HEK293 (cell line): ENCODE measurements around the gene MDFI.

ENCODE experiments used
- CTCF ChIA-PET: fragments of 350-600 bp; formaldehyde crosslinking; extraction: SDS; loops from one replicate; lab custom pipeline; 2021; ENCODE audit warnings: antibody characterized with exemption; lab: Yijun Ruan, JAX
- POLR2A ChIA-PET: fragments of 300-600 bp; formaldehyde crosslinking; extraction: SDS; loops from one replicate; lab custom pipeline; 2020; ENCODE audit warnings: antibody characterized with exemption, inconsistent platforms; lab: Yijun Ruan, JAX
- H3K27ac ChIP-seq: fragments of 200-500 bp; sonication (Bioruptor generic); 2 replicates; pipeline ENCODE4 v1.5.1; 2014; ENCODE audit warnings: low read depth, low read length, control low read depth, inconsistent platforms; ENCODE audit errors: extremely low read depth
- H3K36me3 ChIP-seq, 2 experiments: fragments of 200-500 bp in 1 of 2; sonication (Bioruptor generic) in 1 of 2; 1 replicate in 1 of 2; 2 replicates in 1 of 2; pipeline ENCODE4 v1.5.1; 2014 to 2017; ENCODE audit warnings: inconsistent platforms in 2 of 2, low read length in 2 of 2; ENCODE audit not compliant: control insufficient read depth in 2 of 2, insufficient read depth in 1 of 2
- H3K4me1 ChIP-seq: fragments of 200-500 bp; sonication (Bioruptor generic); 2 replicates; pipeline ENCODE4 v1.5.1; 2014; ENCODE audit warnings: mild to moderate bottlenecking, low read length, inconsistent platforms; ENCODE audit not compliant: control insufficient read depth, insufficient read depth
- H3K4me3 ChIP-seq: 2 replicates; pipeline ENCODE4 v1.5.1; 2011; ENCODE audit warnings: low read depth, mild to moderate bottlenecking, control low read depth, low read length, moderate library complexity
- H3K9me3 ChIP-seq: fragments of 200-500 bp; sonication (Bioruptor generic); 2 replicates; pipeline ENCODE4 v1.5.1; 2014; ENCODE audit warnings: low read depth, low read length, inconsistent platforms; ENCODE audit not compliant: control insufficient read depth, insufficient read depth
- BCL11B ChIP-seq: fragments of 450-650 bp; formaldehyde crosslinking; IDR thresholded peaks from 2 replicates; pipeline ENCODE4 v1.5.1; 2016; ENCODE audit warnings: low read depth, missing biosample characterization, missing genetic modification characterization
- TRIM28 ChIP-seq: IDR thresholded peaks from 2 replicates; pipeline ENCODE4 v1.6.1; 2011; ENCODE audit warnings: low read length, control low read depth, borderline replicate concordance
- ZBTB17 ChIP-seq: fragments of 450-650 bp; formaldehyde crosslinking; IDR thresholded peaks from 2 replicates; pipeline ENCODE4 v1.5.1; 2016; ENCODE audit warnings: missing biosample characterization, missing genetic modification characterization
- ZBTB44 ChIP-seq: fragments of 450-650 bp; IDR thresholded peaks from 2 replicates; pipeline ENCODE4 v1.5.1; 2018; ENCODE audit warnings: missing biosample characterization, mild to moderate bottlenecking, missing genetic modification characterization
- ZNF16 ChIP-seq: fragments of 450-650 bp; formaldehyde crosslinking; IDR thresholded peaks from 2 replicates; pipeline ENCODE4 v1.5.1; 2016; ENCODE audit warnings: low read depth, missing biosample characterization, missing genetic modification characterization
- ZNF223 ChIP-seq: fragments of 450-650 bp; formaldehyde crosslinking; IDR thresholded peaks from 2 replicates; pipeline ENCODE4 v1.5.1; 2016; ENCODE audit warnings: missing biosample characterization, missing genetic modification characterization
- ZNF266 ChIP-seq: fragments of 450-650 bp; formaldehyde crosslinking; IDR thresholded peaks from 2 replicates; pipeline ENCODE4 v1.5.1; 2016; ENCODE audit warnings: missing biosample characterization, missing genetic modification characterization, low read depth
- ZNF354C ChIP-seq: fragments of 450-650 bp; formaldehyde crosslinking; IDR thresholded peaks from 2 replicates; pipeline ENCODE4 v1.5.1; 2016; ENCODE audit warnings: missing biosample characterization, missing genetic modification characterization, low read depth, borderline replicate concordance
- ZNF518A ChIP-seq: fragments of 450-650 bp; formaldehyde crosslinking; conservative IDR thresholded peaks from 2 replicates; pipeline ENCODE4 v1.5.1; 2016; ENCODE audit warnings: low read depth, missing biosample characterization, missing genetic modification characterization
- ZNF600 ChIP-seq: fragments of 450-650 bp; formaldehyde crosslinking; IDR thresholded peaks from 2 replicates; pipeline ENCODE4 v1.5.1; 2016; ENCODE audit warnings: missing biosample characterization, missing genetic modification characterization
- ZNF623 ChIP-seq: fragments of 450-650 bp; formaldehyde crosslinking; IDR thresholded peaks from 2 replicates; pipeline ENCODE4 v1.5.1; 2016; ENCODE audit warnings: missing biosample characterization, missing genetic modification characterization
- ZNF660 ChIP-seq: fragments of 450-650 bp; IDR thresholded peaks from 2 replicates; pipeline ENCODE4 v1.5.1; 2018; ENCODE audit warnings: missing biosample characterization, mild to moderate bottlenecking, missing genetic modification characterization
- ZSCAN4 ChIP-seq: fragments of 450-650 bp; formaldehyde crosslinking; IDR thresholded peaks from 2 replicates; pipeline ENCODE4 v1.5.1; 2017; ENCODE audit warnings: missing biosample characterization, missing genetic modification characterization
- TF ChIP-seq, protein P1 (sequence below): fragments of 450-650 bp; formaldehyde crosslinking; IDR thresholded peaks from 2 replicates; pipeline ENCODE4 v1.5.1; 2016; ENCODE audit warnings: missing biosample characterization, missing genetic modification characterization, borderline replicate concordance

Gene MDFI

DNA sequence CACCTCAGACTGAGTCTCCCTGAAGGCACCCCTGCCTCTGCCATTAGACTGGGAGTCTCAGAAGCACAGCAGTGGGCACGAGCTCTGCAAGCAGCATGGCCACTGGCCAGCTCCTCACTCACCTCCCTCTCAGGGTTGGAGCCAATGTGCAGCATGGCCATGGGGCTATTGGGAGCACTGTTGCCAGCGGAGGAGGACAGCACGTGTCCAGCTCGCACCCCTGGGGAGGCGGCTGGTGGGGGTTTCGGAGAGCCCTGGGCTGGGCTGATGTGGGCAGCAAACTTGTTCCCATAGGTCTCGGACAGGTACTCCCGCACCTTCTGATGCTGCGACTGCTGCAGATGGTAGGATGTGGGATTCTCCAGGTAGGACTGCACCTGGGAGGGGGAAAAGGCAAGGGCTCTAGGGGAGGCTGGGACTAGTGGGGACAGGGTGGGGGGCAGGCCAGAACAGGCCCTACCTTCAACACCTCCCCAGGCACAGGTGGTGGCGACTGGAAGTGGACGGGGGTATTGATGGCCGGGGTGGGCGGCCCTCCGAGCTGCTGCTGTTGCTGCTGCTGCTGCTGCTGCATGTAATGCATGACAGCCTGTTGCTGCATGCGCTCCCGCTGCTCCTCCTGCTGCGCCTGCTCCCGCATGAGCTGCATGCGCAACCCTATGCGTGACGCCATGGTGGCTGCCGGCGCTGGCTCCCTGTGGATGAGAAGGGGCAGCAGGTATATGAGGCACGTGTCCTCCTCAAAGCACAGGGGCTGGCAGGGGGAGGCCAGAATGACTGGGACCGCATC, 52.5 kb downstream of the MDFI start:
- CTCF ChIA-PET = interaction anchor here (0.7 to 8.7 kb wide), 7 partner anchors 7 to 319 kb away, joined by 3 to 266 read pairs (median 7); no protein-coding TSS in a partner anchor

DNA sequence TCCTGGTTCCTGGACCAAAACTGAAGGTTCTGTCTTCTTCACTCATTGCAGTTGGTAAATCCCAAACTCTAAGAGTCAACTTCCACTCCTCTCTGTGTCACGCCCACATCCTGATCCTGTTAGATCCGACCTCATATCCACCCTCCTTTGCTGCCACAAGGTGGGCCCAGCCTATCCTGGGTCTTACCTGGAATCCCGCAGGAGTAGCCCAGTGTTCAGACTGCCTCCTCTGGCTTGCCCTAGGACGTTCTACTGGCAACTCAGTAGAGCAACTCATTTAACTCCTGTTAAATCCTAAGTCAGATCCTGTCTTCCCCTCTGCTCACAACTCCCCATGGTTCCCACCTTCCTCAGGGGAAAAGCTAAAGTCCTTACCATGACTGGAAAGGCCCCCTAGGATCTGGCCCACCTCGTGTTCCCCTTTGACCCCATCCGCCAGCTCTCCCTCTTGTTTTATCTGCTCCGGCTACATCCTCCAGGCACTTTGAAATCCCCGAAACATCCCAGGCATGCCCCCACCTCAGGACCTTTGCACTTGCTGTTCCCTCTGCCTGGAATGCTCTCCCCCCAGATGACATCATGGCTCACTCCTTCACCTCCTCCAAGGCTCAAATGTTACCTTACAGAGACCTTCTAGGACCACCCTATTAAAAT, 53.3 kb downstream of the MDFI start:
- Histone ChIP-seq H3K4me1 (no peaks in the 10 kb centered on the region), H3K36me3 (no peaks in the 10 kb centered on the region), H3K27ac (no peak overlapping the region), H3K4me3 (no peak overlapping the region), H3K9me3 (no peaks in the 10 kb centered on the region)
- TF ChIP-seq ZBTB17 (tag by site-specific recombination) (no peak), ZNF518A (tag by site-specific recombination) (no peak), ZNF623 (tag by site-specific recombination) (peak; percentile 97), ZNF16 (tag by site-specific recombination) (peak; percentile 81), BCL11B (tag by site-specific recombination) (no peak), TRIM28 (no peak), ZNF354C (tag by site-specific recombination) (no peak), ZNF266 (tag by site-specific recombination) (no peak), ZNF660 (tag by site-specific recombination) (no peak), ZSCAN4 (no peak), ZNF600 (tag by site-specific recombination) (no peak)
- TF ChIP-seq, protein P1, sequence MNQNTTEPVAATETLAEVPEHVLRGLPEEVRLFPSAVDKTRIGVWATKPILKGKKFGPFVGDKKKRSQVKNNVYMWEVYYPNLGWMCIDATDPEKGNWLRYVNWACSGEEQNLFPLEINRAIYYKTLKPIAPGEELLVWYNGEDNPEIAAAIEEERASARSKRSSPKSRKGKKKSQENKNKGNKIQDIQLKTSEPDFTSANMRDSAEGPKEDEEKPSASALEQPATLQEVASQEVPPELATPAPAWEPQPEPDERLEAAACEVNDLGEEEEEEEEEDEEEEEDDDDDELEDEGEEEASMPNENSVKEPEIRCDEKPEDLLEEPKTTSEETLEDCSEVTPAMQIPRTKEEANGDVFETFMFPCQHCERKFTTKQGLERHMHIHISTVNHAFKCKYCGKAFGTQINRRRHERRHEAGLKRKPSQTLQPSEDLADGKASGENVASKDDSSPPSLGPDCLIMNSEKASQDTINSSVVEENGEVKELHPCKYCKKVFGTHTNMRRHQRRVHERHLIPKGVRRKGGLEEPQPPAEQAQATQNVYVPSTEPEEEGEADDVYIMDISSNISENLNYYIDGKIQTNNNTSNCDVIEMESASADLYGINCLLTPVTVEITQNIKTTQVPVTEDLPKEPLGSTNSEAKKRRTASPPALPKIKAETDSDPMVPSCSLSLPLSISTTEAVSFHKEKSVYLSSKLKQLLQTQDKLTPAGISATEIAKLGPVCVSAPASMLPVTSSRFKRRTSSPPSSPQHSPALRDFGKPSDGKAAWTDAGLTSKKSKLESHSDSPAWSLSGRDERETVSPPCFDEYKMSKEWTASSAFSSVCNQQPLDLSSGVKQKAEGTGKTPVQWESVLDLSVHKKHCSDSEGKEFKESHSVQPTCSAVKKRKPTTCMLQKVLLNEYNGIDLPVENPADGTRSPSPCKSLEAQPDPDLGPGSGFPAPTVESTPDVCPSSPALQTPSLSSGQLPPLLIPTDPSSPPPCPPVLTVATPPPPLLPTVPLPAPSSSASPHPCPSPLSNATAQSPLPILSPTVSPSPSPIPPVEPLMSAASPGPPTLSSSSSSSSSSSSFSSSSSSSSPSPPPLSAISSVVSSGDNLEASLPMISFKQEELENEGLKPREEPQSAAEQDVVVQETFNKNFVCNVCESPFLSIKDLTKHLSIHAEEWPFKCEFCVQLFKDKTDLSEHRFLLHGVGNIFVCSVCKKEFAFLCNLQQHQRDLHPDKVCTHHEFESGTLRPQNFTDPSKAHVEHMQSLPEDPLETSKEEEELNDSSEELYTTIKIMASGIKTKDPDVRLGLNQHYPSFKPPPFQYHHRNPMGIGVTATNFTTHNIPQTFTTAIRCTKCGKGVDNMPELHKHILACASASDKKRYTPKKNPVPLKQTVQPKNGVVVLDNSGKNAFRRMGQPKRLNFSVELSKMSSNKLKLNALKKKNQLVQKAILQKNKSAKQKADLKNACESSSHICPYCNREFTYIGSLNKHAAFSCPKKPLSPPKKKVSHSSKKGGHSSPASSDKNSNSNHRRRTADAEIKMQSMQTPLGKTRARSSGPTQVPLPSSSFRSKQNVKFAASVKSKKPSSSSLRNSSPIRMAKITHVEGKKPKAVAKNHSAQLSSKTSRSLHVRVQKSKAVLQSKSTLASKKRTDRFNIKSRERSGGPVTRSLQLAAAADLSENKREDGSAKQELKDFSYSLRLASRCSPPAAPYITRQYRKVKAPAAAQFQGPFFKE (tag by site-specific recombination) = no peak
- ChIA-PET CTCF (interaction anchor here (0.6 to 8.7 kb wide), 12 partner anchors 8 to 372 kb away, joined by 3 to 266 read pairs (median 6); no protein-coding TSS in a partner anchor), POLR2A (interaction anchor here (0.8 kb wide), 1 partner anchor 15 kb away, joined by 4 read pairs; no protein-coding TSS in a partner anchor)

More for the DNA sequence above, 52.5 kb downstream of the MDFI start:
- Histone ChIP-seq H3K4me1 (no peaks in the 10 kb centered on the region), H3K9me3 (no peaks in the 10 kb centered on the region), H3K4me3 (no peak overlapping the region), H3K27ac (no peak overlapping the region), H3K36me3 (no peaks in the 10 kb centered on the region)
- POLR2A ChIA-PET = interaction anchor here (0.6 kb wide), 1 partner anchor 370 kb away, joined by 3 read pairs; no protein-coding TSS in a partner anchor
- TF ChIP-seq ZBTB44 (tag by site-specific recombination) = peak; percentile 84
- no peak for TF ChIP-seq ZNF223 (tag by site-specific recombination)
